A549 (cell line): ENCODE data around the gene CAPSL. TPM values are rescaled to one million over a fixed set of nuclear protein-coding genes. Genes with fewer than 3 reads are reported as not detected.
"Not testable (repeated sequence)": the region's sequence is repeated elsewhere in the genome, so short reads cannot be mapped to it uniquely, and the experiment has no call there.

Experiments
- ATAC-seq, 2 experiments: fragments of 200-7000 bp in 1 of 2; fragments of >200 bp in 1 of 2; cut with Nextera tagmentation in 1 of 2; cut with Tn5 transposase in 1 of 2; 3 replicates each; pipeline versions ENCODE4 v1.8.0 to v1.9.1; 2018 to 2020; ENCODE audit warnings: mild to moderate bottlenecking in 1 of 2, moderate library complexity in 1 of 2
- CTCF ChIA-PET: fragments of 300-600 bp; sonication (Branson Sonifier 250); formaldehyde crosslinking; extraction: SDS; loops from one replicate; lab custom pipeline; 2021; ENCODE audit warnings: antibody characterized with exemption, inconsistent platforms; lab: Yijun Ruan, JAX
- POLR2A ChIA-PET: fragments of 350-600 bp; formaldehyde crosslinking; extraction: SDS; loops from one replicate; lab custom pipeline; 2021; ENCODE audit warnings: antibody characterized with exemption, inconsistent platforms; lab: Yijun Ruan, JAX
- DNase-seq, 2 experiments: peaks; one replicate each; pipeline versions ENCODE4 v3.0.0 to v3.0.0-alpha.2; 2011 to 2016; ENCODE audit warnings: low read depth in 1 of 2, low spot score in 1 of 2
- FAIRE-seq: peaks from 2 replicates; lab custom pipeline; 2011; peaks lifted over from hg19 to GRCh38; lab: Jason Lieb, UNC
- H3K27ac ChIP-seq, 2 experiments: fragments of >200 bp; sonication (Bioruptor Twin); formaldehyde crosslinking; 3 replicates each; pipeline ENCODE4 v1.5.1; 2016 to 2017
- H3K4me1 ChIP-seq: fragments of >200 bp; sonication (Bioruptor Twin); formaldehyde crosslinking; 3 replicates; pipeline ENCODE4 v1.6.1; 2016
- H3K4me2 ChIP-seq: fragments of >200 bp; sonication (Bioruptor Twin); formaldehyde crosslinking; 3 replicates; pipeline ENCODE4 v1.6.1; 2016
- H3K4me3 ChIP-seq: fragments of >200 bp; sonication (Bioruptor Twin); formaldehyde crosslinking; 3 replicates; pipeline ENCODE4 v1.5.1; 2016
- H3K9me3 ChIP-seq: fragments of >200 bp; sonication (Bioruptor Twin); formaldehyde crosslinking; 3 replicates; pipeline ENCODE4 v1.6.1; 2016
- CBX8 ChIP-seq: fragments of 200-600 bp; sonication (generic); IDR thresholded peaks from 2 replicates; pipeline ENCODE4 v1.6.1; 2016
- CEBPB ChIP-seq, 2 experiments: fragments of >200 bp in 1 of 2; sonication (Bioruptor Twin) in 1 of 2; formaldehyde crosslinking in 1 of 2; IDR thresholded peaks; 2 replicates each; pipeline ENCODE4 v1.6.1; 2012 to 2016
- EHMT2 ChIP-seq: fragments of 200-600 bp; sonication (generic); IDR thresholded peaks from 2 replicates; pipeline ENCODE4 v1.6.1; 2016; ENCODE audit warnings: antibody characterized with exemption, low read depth, mild to moderate bottlenecking, moderate library complexity
- FOSB ChIP-seq: fragments of 250-450 bp; sonication (Bioruptor Pico); IDR thresholded peaks from 2 replicates; pipeline ENCODE4 v1.5.0; 2020; ENCODE audit warnings: mild to moderate bottlenecking, moderate library complexity
- HEYL ChIP-seq: fragments of 250-450 bp; sonication (Bioruptor Pico); IDR thresholded peaks from 2 replicates; pipeline ENCODE4 v1.8.0; 2021; ENCODE audit warnings: mild to moderate bottlenecking, moderate library complexity
- HMGXB4 ChIP-seq: fragments of 250-450 bp; sonication (Bioruptor Pico); IDR thresholded peaks from 2 replicates; pipeline ENCODE4 v1.5.0; 2021; ENCODE audit warnings: mild to moderate bottlenecking, moderate library complexity, borderline replicate concordance
- HOXB5 ChIP-seq: fragments of 250-450 bp; sonication (Bioruptor Pico); IDR thresholded peaks from 2 replicates; pipeline ENCODE4 v1.5.0; 2020; ENCODE audit warnings: mild to moderate bottlenecking, moderate library complexity
- JUNB ChIP-seq: fragments of >200 bp; sonication (Bioruptor Twin); formaldehyde crosslinking; IDR thresholded peaks from 2 replicates; pipeline ENCODE4 v1.6.1; 2016
- KDM1A ChIP-seq: fragments of 200-600 bp; sonication (generic); IDR thresholded peaks from 2 replicates; pipeline ENCODE4 v1.6.1; 2016; ENCODE audit warnings: low read depth, mild to moderate bottlenecking
- KDM5A ChIP-seq: fragments of 200-600 bp; sonication (generic); IDR thresholded peaks from 2 replicates; pipeline ENCODE4 v1.6.1; 2016; ENCODE audit warnings: antibody characterized with exemption, mild to moderate bottlenecking
- NPAS2 ChIP-seq: fragments of 250-450 bp; sonication (Bioruptor Pico); IDR thresholded peaks from 2 replicates; pipeline ENCODE4 v1.8.0; 2022; ENCODE audit warnings: mild to moderate bottlenecking, moderate library complexity, borderline replicate concordance
- PHF8 ChIP-seq: fragments of 200-600 bp; sonication (generic); IDR thresholded peaks from 2 replicates; pipeline ENCODE4 v1.6.1; 2016; ENCODE audit warnings: low read depth, mild to moderate bottlenecking, antibody characterized with exemption, moderate library complexity, borderline replicate concordance
- POLR2A ChIP-seq: IDR thresholded peaks from 2 replicates; pipeline ENCODE4 v1.6.1; 2012; ENCODE audit warnings: mild to moderate bottlenecking, low read length
- POLR2AphosphoS2 ChIP-seq: conservative IDR thresholded peaks from 2 replicates; pipeline ENCODE4 v1.6.1; 2012; ENCODE audit warnings: low read length, improper control_type of control experiment, inconsistent platforms
- RARB ChIP-seq: fragments of 250-450 bp; sonication (Bioruptor Pico); IDR thresholded peaks from 2 replicates; pipeline ENCODE4 v1.8.0; 2021; ENCODE audit warnings: mild to moderate bottlenecking, moderate library complexity
- RCOR1 ChIP-seq: fragments of 150-350 bp; IDR thresholded peaks from 2 replicates; pipeline ENCODE4 v1.6.1; 2014; ENCODE audit warnings: antibody characterized with exemption, low read length, low read depth
- RFX5 ChIP-seq: fragments of 450-650 bp; IDR thresholded peaks from 2 replicates; pipeline ENCODE4 v1.7.1; 2014; ENCODE audit warnings: antibody characterized with exemption, mild to moderate bottlenecking, moderate library complexity
- TFCP2L1 ChIP-seq: fragments of 250-450 bp; sonication (Bioruptor Pico); IDR thresholded peaks from 2 replicates; pipeline ENCODE4 v1.5.0; 2021; ENCODE audit warnings: mild to moderate bottlenecking
- TP53 ChIP-seq: fragments of 250-450 bp; sonication (Bioruptor Pico); IDR thresholded peaks from 2 replicates; pipeline ENCODE4 v1.5.0; 2021; ENCODE audit warnings: mild to moderate bottlenecking, moderate library complexity
- WGBS: methylation state at CpG from one replicate; pipeline ENCODE4 v1.1.6; 2017; ENCODE audit errors: missing lambda C conversion rate; 5-methylcytosine and 5-hydroxymethylcytosine counted together
- polyA plus RNA-seq, 4 experiments: library from polyadenylated mRNA; depleted of rRNA in 3 of 4; stranded (reverse); fragments of >200 nt; fragmentation: RNase III in 1 of 4; extraction: RNeasy Plus Mini Kit Qiagen cat#74134 plus additional on column Dnase treatment in 1 of 4; gene quantifications; 2 replicates in 3 of 4; 3 replicates in 1 of 4; pipeline ENCODE4 v1.2.3, GENCODE V29; 2011 to 2017
- TF ChIP-seq, protein P1 (sequence below): fragments of 150-350 bp; IDR thresholded peaks from 2 replicates; pipeline ENCODE4 v1.6.1; 2014; ENCODE audit warnings: low read depth, mild to moderate bottlenecking, low read length
- TF ChIP-seq, protein P2 (sequence below): fragments of >200 bp; sonication (Bioruptor Twin); formaldehyde crosslinking; IDR thresholded peaks from 3 replicates; pipeline ENCODE4 v1.6.1; 2016

Gene CAPSL
- polyA plus RNA-seq, 2 of the 4 experiments (the other 2 are of a cell fraction): not detected

- ChIA-PET POLR2A (no interaction called here), CTCF (no interaction called here)
- H3K4me2 ChIP-seq: no peak overlapping the region
- DNase-seq (no peak), ATAC-seq (no peak), FAIRE-seq (no peak)
- no peaks in the 10 kb centered on the region for H3K9me3 ChIP-seq
- H3K4me3 ChIP-seq: no peak overlapping the region
- H3K4me1 ChIP-seq: no peaks in the 10 kb centered on the region
- 42% methylated on average over 7 of the region's 7 CpGs for WGBS
- no peak overlapping the region for H3K27ac ChIP-seq
- TF ChIP-seq CBX8 (no peak), POLR2AphosphoS2 (no peak), HOXB5 (CRISPR knock-in tag) (no peak), HMGXB4 (no peak), FOSB (CRISPR knock-in tag) (no peak)
These were observed 39.3 kb downstream of the CAPSL start for GRCh38 chr5:35898952-35899660.

GRCh38 chr5:35894131-35894530, 44.3 kb downstream of the CAPSL start:
- H3K9me3 ChIP-seq: no peaks in the 10 kb centered on the region
- H3K4me2 ChIP-seq: no peak overlapping the region
- CTCF ChIA-PET: no interaction called here
- POLR2A ChIA-PET: no interaction called here
- no peak for TF ChIP-seq HEYL (CRISPR knock-in tag)
- TF ChIP-seq CBX8: no peak
- no peak for TF ChIP-seq KDM5A
- TF ChIP-seq, protein P1, sequence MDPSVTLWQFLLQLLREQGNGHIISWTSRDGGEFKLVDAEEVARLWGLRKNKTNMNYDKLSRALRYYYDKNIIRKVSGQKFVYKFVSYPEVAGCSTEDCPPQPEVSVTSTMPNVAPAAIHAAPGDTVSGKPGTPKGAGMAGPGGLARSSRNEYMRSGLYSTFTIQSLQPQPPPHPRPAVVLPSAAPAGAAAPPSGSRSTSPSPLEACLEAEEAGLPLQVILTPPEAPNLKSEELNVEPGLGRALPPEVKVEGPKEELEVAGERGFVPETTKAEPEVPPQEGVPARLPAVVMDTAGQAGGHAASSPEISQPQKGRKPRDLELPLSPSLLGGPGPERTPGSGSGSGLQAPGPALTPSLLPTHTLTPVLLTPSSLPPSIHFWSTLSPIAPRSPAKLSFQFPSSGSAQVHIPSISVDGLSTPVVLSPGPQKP: no peak
- no peak for TF ChIP-seq EHMT2
- no peak for TF ChIP-seq RCOR1
- no peak for TF ChIP-seq RARB (CRISPR knock-in tag)
- TF ChIP-seq JUNB: no peak
- TF ChIP-seq NPAS2 (CRISPR knock-in tag): no peak
- no peak for TF ChIP-seq RFX5
- TF ChIP-seq, protein P2, sequence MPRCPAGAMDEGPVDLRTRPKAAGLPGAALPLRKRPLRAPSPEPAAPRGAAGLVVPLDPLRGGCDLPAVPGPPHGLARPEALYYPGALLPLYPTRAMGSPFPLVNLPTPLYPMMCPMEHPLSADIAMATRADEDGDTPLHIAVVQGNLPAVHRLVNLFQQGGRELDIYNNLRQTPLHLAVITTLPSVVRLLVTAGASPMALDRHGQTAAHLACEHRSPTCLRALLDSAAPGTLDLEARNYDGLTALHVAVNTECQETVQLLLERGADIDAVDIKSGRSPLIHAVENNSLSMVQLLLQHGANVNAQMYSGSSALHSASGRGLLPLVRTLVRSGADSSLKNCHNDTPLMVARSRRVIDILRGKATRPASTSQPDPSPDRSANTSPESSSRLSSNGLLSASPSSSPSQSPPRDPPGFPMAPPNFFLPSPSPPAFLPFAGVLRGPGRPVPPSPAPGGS: no peak
- TF ChIP-seq TFCP2L1 (CRISPR knock-in tag): no peak
- TF ChIP-seq PHF8: no peak
- TF ChIP-seq FOSB (CRISPR knock-in tag): no peak
- TF ChIP-seq CEBPB (IDR thresholded peaks at IDR 0.05): no peak
- no peak for TF ChIP-seq KDM1A
- no peak for TF ChIP-seq POLR2A
- TF ChIP-seq TP53 (CRISPR knock-in tag): no peak
- no peak overlapping the region for H3K27ac ChIP-seq
- ATAC-seq: no peak
- WGBS: 45% methylated on average over 5 of the region's 5 CpGs
- no peak for DNase-seq
- H3K4me1 ChIP-seq: no peaks in the 10 kb centered on the region
- H3K4me3 ChIP-seq: no peak overlapping the region
- FAIRE-seq: no peak

DNA sequence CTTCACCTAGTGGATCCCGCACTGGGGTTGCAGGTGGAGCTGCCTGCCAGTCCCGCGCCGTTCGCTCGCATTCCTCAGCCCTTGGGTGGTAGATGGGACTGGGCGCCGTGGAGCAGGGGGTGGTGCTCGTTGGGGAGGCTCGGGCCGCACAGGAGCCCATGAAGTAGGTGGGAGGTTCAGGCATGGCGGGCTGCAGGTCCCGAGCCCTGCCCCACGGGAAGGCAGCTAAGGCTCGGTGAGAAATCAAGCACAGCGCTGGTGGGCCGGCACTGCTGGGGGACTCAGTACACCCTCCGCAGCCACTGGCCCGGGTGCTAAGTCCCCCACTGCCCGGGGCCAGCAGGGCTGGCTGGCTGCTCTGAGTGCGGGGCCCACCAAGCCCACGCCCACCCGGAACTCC, 45.6 kb downstream of the CAPSL start:
- H3K9me3 ChIP-seq, DNase-seq, FAIRE-seq, ATAC-seq, H3K4me2 ChIP-seq, CTCF ChIA-PET, H3K4me3 ChIP-seq, POLR2A ChIA-PET, H3K27ac ChIP-seq, H3K4me1 ChIP-seq: not testable (repeated sequence)
- 67% methylated on average over 16 of the region's 23 CpGs for WGBS
